ENCODE data around the gene THY1.
"Not testable (repeated sequence)": the region's sequence is repeated elsewhere in the genome, so short reads cannot be mapped to it uniquely, and the experiment has no call there.

Gene THY1

DNA sequence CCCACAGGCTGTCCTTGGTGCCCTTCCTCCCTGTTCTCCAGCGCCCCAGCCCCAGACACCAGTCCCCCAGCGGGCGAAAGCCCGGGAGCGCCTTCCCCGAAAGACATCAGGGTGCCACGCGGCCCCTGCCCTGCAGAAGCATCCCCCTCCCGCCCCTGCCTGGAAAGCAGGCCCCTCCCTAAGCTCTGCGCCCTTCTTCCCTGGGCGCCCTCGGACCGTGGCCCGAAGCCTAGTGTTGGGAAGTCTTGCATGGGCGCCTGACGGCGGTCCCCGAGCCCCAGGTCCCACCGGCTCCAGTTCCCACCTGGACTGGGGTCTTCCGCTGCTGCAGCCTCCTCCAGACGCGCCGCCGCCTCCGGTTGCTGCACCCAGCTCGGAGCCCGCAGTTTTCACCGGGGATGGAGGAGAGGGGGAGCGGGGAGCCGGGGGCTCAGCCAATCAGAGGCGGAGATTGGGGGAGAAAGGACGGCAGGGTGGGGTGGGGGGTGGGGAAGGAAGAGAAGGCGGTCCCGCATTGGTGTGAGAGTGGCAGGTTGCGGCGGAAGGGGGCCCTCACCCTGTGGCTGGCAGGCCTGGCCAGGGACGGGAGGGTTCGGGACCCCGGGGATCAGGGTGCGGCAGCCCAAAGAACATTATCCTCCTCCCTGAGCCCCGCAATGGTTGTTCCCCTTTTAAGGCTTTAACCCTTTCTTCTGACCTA is at the start of gene THY1:
TSS of gene THY1 (minus strand) at position 364 of the 700 bp plus-strand sequence. CDS start 2,267 bp downstream, outside the sequence.
- DNase-seq (ENCODE audit: low read depth in 2 of 3, low spot score in 2 of 3) = no peak

DNA sequence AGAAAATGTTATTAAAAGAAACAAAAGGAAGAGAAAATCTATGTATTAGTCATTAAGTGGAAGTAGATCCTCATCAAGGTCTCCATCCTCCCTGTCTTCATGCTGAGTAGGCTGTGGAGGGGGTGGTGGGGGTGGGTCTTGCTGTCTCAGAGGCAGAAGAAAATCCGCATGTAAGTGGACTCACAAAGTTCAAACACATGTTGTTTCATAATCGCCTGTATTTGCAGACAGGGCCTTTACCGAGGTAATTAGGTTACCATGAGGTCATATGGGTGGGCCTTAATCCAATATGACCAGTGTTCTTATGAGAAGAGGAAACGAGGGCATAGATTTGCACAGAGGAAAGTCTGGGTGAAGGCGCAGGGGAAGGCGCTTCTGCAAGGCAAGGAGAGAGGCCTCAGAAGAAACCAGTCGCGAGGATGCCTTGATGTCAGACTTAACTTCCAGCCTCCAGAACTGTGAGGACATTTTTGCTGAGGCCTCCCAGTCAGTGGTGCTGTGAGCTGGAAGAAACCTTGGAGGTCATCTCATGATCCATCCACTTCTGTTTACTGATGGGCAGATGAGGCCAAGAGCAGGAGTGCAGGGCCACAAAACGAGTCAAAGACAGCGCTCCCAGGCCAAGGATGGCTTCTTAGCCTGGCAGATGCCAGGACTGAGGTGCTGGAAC is 49.3 kb upstream of the THY1 start:
- DNase-seq (ENCODE audit: low read depth in 2 of 3, low spot score in 2 of 3) = no peak

DNA sequence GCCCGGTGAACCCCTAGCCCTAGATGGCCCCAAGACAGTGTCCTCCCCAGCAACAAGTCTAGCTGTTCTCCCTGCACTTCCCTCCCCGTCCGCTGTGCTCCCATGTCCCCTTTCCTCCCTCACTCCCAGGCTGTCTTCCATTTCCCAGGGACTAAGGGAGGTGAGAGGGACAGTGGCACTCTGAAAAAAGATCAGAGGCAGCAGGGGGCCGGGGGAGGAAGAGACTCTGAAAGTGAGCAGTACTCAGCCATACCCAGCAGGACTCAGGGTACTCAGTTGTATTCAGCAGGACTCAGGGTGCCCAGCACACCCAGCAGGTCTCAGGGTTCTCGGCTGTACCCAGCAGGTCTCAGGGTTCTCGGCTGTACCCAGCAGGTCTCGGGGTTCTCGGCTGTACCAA is 48.4 kb upstream of the THY1 start:
- no peak for DNase-seq (ENCODE audit: low read depth in 2 of 3, low spot score in 2 of 3)

DNA sequence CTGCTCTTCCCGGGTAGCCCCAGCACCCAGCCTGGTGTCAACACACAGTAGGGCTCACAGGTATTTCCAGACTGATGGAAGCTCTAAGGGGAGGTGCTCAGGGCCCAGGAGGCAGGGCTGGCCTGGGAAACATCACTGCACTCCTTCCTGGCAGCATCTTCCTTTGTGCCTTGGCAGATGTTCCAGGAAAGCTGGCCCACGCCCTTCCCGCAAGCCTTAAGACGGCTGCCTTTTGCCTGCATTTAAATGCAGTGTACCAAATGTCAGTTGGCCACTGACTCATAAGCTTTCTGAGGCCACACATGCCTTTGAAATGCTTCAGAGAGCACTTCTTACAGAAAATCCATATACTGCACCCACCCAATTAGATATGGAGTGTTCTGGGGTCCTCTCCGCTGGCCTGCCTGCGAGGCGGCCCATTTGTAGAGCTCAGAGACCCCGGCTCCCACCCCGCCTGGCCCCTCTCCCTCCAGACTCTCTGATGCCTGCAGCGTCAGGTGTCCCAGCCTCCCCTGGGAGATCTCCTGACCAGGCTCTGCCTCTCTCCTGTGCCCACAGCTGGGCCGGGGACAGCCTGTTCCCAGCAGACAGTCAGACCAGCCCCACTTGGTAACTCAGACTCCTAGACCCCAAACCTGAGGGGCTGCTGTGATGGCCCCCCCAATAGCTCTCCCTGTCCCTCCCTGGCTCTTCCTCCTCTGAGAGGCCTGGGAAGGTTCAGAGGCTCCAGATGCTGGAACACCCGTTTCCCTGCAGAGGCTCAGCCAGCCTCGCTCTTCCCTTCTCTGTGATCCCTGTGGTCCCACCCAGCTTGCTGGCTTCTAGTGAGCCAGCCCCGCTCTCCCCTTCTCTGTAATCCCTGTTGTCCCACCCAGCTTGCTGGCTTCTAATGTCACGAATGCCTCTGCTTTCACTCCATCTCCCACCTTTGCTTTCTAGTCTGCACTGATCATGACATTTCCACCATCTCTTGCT is 47.6 kb upstream of the THY1 start:
- no peak for DNase-seq (ENCODE audit: low read depth in 2 of 3, low spot score in 2 of 3)

DNA sequence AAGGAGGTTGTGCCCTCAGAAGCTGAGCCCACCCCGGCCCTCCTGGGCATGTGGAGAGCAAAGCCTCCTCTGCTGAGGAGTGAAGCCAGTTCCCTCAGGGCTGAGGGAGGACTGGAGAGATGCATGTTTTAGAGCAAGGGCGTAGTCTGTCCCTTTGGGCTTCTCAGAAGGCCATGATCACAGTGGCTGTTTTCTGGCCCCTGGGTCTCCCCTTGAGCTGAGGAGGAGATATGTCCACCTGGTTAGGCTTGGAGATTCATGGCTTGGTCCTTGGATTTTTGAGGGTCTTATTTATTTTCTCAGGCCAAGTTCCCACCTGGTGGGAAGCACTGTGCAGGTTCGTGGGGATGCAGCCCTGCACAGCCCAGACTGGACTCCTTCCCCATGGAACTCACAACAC is 46.5 kb upstream of the THY1 start:
- no peak for DNase-seq (ENCODE audit: low read depth in 2 of 3, low spot score in 2 of 3)

DNA sequence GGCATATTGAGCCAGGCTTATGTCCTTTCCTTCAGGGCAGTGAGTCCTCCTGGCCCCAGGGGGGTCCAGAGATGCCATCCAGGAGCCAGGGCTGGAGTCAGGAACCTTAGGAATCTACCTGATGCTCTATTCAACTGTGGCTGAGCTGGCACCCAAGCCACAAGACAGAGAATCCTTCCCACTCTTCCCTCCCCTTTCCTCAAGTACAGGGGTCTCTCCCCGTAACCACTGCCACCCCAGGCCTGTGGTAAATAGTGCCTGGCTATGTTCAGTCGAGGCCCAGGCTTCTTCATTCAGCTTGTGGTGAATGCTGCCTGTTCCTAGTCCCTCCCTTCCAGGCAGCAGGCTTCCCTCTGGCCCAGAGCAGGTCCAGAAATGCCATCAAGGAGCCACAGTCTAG is 45.5 kb upstream of the THY1 start:
- DNase-seq (ENCODE audit: low read depth in 2 of 3, low spot score in 2 of 3) = no peak

DNA sequence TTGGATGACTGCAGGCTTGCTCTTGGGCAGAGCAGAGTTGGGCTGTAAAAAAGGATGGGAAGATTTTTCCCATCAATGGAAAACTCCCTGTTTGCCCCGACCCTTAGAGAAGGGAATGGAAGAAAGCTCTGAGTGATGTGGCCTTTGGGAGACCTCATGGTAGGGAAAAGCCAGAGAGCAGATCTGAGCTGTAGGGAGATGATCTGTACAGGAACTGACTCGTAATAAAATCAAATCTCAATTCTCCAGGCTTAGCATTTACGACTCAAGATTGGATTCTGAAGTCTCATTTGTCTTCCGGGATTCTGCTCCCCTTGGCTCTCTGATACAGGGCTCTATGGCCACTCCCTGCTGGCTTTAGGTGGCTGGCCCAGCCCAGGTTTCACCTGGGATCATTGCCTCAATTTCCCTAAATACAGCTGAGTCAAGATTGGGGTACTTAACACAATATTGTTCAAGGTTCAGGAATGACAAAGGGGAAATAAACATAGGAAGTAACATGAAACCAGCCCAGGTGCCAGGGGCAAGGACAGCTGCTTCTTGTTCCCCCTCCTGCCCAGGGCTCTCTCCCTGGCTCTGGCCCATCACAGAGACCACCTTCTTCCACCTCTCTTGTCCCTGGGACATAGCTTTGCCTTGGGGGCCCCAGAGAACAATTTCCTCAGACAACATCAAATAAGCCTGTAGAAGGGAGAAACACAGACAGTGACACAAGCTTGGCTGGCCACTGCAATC is 38.4 kb upstream of the THY1 start:
- no peak for DNase-seq (ENCODE audit: low read depth in 2 of 3, low spot score in 2 of 3)

DNA sequence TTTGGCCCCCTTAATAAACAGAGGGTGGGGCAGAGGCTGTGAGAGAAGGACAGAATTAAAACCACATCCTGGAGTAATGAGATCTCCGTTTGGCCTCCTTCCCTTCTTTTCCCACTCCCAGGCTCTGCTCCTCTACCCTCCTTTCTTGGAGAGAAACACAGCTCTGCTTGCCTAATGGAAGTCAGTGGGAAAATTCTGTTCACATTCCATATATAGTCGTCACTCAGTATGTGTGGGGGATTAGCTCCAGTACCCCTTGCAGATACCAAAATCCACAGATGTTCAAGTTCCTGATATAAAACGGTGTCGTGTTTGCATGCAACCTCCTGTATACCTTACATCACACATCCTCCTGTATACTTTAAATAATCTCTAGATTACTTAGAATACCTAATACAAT is 37.6 kb upstream of the THY1 start:
- no peak for DNase-seq (ENCODE audit: low read depth in 2 of 3, low spot score in 2 of 3)

DNA sequence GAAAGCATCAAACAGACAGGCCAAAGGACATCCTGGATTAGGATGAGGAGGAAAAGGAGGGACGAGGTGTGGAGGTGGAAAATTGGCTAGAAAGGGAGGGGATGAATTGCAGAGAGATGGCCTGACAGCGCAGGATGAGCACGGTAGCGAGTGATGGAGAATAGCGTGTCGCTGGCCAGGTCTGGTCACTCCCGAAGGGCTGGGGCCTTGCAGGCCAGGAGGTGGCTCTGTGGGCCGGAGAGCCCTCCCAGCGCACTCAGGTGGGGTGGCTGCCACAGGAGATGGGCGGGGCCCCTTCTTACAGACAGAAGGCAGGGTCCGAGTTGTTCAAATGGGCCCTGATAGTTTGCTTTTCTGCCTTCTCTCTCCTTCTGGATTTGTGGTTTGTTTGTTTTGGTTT is 37.1 kb upstream of the THY1 start:
- no peak for DNase-seq (ENCODE audit: low read depth in 2 of 3, low spot score in 2 of 3)

DNA sequence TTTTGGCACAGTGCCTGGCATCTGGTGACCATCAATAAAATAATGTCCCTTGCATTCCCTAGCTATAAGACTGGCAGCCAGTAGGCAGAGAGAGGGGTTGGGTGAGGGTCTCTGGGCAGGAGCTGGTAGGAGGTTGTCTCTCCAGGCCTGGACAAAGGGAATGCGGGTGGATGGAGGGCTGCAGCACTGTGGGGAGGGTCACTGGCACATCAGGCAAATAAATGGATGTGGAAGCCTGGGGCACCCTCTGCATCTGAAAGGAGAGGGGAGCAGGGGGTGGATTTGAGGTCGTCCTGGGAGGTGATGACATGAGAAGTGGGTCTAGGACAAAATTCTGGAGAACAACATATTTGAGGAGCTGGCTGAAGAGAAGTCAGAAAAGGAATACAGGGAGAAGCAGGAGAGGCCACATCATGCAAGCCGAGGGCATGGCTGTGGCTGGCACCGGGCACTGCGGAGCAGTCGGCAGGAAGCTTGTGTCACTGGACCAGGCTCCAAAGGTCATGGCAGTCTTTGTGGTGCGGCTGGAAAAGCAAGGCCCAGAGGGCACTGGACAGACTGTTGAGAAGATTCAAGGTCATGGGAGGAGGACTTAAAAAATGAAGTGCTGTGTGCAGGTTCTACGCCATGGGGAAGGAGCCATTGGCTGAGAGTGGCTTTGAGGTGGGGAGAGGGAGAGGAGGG is 36.5 kb upstream of the THY1 start:
- DNase-seq (ENCODE audit: low read depth in 2 of 3, low spot score in 2 of 3) = no peak

DNA sequence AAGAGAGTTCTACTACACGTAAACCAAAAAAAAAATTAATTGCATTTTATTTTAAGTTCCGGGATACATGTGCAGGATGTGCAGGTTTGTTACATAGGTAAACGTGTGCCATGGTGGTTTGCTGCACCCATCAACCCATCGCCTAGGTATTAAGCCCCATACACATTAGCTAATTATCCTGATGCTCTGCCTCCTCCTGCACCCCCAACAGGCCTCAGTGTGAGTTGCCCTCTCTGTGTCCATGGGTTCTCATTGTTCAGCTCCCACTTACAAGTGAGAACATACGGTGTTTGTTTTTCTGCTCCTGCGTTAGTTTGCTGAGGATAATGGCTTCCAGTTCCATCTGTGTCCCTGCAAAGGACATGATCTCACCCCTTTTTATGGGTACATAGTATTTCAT is 32.7 kb upstream of the THY1 start:
- not testable (repeated sequence) for DNase-seq (ENCODE audit: low read depth in 2 of 3, low spot score in 2 of 3)

DNA sequence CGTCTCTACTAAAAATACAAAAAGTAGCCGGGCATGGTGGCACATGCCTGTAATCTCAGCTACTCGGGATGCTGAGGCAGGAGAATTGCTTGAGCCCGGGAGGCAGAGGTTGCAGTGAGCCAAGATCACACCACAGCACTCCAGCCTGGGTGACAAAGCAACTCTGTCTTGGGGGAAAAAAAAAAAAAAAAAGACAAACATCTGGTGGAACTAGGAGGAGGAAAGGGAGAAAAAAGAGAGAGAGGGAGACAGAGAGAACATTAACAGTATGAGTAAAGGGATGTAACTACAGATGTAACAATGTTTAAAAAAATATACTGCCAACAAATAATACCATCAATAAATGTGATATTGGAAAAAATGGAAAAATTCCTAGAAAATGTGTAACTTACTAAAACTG is 32.3 kb upstream of the THY1 start:
- DNase-seq (ENCODE audit: low read depth in 2 of 3, low spot score in 2 of 3) = not testable (repeated sequence)

DNA sequence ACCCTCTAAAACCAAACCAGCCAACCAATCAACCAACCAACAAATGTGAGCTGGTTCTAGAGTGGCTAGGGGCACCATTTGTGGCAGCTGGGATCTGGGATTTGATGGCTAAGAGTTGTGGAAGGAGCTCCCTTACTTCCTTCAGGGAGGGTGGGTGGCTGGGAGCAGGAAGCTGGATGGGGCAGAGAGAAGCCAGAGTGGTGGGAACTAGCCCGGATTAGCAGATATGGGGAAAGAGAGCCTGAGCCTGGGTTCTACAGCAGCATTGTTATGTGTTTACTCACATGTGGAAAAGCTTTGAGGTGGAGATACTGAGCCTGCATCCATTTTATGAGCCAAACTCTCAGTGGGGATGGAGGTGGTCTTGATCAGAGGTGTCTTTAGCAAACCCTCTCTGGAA is 30.9 kb upstream of the THY1 start:
- no peak for DNase-seq (ENCODE audit: low read depth in 2 of 3, low spot score in 2 of 3)

DNA sequence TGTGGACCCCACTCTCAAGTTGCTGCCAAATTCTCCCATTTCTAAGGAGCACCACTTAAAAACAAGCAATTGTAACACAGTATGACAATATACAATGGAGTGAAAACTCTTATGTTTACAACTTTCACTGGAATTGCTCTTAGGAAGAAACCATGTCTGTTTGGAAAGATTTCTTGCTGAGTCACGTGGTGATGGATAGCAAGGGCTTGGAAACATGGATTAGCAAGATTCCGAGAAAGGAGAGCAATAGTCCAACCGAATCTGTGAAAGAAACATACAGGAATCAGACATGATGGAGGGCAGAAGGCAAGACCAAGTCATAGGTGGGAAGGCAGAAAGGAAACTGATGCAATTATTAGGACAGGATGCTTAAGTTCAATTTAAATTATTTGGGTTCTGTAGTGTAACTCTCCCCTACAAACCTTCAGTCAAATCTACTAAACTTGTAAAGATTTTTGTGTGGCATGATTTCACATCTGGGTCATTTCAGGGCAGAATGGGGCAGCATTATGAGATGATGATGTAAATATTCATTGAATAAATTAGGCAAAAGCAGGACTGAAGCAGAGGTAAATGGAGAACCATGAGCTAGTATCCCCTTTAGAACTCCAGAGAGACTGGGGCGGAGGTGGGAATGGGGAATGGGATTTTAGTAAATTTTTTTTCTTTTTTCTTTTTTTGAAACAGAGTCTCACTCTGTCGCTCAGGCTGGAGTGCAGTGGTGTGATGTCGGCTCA is 27.8 kb upstream of the THY1 start:
- DNase-seq (ENCODE audit: low read depth in 2 of 3, low spot score in 2 of 3) = no peak

DNA sequence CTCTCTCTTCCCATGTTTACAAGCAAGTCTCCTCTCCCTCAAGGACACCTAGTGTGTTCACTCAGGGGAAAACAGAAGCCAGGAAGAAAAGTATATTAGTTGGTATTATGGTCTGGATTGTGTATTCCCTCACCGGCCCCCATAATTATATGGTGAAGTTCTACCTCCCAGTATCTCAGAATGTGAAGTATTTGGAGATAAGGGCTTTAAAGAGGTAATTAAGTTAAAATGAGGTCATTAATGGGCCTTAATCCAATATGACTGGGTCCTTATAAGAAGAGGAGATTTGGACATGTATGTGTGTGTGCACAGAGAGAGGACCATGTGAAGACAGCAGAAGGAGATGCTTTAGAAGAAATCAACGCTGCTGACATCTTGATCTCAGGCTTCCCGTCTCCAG is 26.5 kb upstream of the THY1 start:
- DNase-seq (ENCODE audit: low read depth in 2 of 3, low spot score in 2 of 3) = no peak

DNA sequence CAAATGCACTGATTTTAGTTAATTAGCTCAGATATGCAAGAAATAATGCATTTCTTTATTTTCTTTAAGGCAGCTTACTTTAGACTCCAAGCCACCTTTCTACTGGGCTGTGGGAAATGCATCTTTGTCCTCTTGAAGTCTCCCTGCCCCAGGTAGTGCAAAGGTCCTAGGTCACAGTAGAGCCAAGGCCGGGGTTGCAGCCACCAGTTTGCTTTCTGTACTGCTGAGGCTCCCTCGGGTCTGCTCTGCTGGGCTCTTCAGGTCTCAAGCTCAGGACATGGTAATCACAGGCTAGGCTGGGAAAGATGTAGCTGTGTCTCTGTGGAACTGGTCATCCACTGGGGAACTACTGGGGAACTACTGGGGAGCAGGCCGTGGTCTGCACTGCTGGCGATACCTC is 25.4 kb upstream of the THY1 start:
- no peak for DNase-seq (ENCODE audit: low read depth in 2 of 3, low spot score in 2 of 3)

DNA sequence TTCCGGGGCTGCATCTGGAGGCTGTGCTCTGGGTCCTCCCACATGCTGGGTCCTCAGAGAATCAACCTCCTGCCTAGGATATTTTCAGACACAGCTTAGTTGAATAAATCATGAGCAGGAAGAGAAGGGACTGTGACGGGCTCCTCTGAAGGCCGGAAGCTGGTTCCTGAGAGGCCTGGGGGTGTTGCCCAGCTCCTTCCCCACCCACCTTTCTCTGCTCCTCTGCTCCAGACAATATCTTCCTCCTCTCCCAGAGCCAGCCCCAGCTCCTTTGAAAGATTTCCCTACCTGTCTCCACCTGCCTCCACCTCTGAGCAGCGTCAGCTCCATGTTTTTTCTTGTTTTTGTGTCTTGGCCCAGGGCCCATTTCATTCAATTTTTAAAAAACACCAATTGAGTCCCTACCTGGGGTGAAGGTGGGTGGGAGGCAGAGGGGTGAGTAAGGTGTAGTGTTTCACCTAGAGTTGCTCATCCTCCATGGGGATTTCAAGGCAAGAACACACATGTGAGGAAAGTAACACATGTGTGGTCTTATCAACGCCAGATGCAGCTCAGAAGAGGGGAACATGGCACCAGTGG is 24.8 kb upstream of the THY1 start:
- DNase-seq (ENCODE audit: low read depth in 2 of 3, low spot score in 2 of 3) = no peak

DNA sequence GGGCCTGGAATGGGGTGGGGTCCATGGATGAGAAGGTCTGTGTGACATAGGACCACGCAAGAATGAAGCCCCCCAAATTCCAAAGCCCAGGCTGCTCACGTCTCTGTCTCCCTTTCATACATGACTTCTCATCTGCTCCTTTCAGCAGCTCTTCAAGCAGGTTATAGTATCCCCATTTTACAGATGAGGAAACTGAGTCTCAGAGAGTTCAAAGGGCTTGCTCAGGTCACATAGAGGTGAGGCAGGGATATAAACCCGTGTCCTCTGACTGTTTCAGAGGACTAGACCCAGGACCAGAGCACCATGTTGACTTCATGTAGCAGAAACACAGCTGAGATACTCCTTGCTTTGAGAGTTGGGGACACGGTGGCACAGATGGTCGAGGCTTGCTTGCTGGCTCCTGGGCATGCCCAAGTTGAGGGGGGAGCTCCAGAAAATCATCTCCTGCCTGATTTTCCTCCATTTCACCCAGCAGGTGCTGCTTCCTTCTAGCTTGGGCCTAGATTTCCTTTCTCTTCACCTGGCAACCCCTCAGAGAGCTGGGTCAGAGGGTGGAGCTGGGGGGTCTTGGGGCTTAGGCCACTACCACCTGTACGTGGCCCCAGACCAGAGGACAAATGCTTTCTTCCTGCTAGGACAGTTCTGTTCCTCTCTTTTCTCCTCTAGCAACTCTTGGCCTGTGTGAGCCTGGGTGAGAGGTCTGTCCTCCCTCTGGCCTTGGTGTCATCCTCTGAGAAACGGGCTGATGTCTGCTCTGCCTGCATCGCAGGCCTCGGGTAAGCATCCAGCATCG is 24.1 kb upstream of the THY1 start:
- DNase-seq (ENCODE audit: low read depth in 2 of 3, low spot score in 2 of 3) = no peak

DNA sequence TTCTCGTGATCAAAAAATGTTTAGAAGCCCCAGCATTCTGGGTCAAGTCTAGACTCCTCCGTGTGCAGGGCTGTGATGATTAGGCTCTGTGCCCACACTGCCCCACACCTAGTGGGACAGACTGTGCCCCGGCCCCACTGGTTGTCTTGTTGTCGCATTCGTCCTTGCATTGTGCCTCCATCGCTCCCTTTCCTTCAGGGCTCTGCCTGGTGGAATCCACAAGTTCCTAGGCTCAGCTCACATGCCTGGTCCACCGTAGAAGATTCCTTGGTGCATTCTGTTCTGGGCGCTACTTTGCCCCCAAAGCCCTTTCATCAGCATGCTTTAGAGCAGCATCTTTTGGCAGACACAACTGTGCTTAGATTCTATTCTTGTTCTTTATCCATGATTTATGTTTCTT is 23.5 kb upstream of the THY1 start:
- DNase-seq (ENCODE audit: low read depth in 2 of 3, low spot score in 2 of 3) = no peak
